Measurements from ENCODE around the gene MMS19.

DNA sequence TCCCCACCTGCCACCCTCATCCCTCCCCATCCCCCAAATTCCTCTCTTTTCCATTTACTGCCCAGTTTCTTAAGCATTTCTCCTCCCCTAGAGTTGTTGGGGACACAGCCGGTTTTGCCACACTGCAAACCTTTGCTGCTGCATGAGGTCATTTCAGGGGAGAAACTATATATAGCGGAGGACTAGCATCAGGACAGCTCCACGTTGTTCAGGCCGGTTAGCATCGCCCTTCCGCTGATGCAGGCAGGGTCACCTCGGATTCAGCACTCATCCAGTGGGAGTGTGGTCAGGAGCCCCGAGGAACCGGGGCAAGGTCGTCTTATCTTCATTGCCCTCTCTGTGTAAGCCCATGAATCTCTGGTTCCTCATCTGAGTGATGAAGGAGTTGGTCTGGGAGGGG is 16.1 kb upstream of the MMS19 start:
- TF ChIP-seq, protein P1, sequence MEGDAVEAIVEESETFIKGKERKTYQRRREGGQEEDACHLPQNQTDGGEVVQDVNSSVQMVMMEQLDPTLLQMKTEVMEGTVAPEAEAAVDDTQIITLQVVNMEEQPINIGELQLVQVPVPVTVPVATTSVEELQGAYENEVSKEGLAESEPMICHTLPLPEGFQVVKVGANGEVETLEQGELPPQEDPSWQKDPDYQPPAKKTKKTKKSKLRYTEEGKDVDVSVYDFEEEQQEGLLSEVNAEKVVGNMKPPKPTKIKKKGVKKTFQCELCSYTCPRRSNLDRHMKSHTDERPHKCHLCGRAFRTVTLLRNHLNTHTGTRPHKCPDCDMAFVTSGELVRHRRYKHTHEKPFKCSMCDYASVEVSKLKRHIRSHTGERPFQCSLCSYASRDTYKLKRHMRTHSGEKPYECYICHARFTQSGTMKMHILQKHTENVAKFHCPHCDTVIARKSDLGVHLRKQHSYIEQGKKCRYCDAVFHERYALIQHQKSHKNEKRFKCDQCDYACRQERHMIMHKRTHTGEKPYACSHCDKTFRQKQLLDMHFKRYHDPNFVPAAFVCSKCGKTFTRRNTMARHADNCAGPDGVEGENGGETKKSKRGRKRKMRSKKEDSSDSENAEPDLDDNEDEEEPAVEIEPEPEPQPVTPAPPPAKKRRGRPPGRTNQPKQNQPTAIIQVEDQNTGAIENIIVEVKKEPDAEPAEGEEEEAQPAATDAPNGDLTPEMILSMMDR (conservative IDR thresholded peaks at IDR 0.05; ENCODE audit: low read length) = no peak
- TF ChIP-seq EZH2phosphoT487 (IDR thresholded peaks at IDR 0.05; ENCODE audit: borderline replicate concordance, low read depth, low read length) = no peak
